Panc1 (cell line): ENCODE data around the gene UGT1A10.

Experiments
- CTCF ChIP-seq: fragments of 450-650 bp; IDR thresholded peaks from 2 replicates; pipeline ENCODE4 v1.5.1; 2017; ENCODE audit warnings: mild to moderate bottlenecking
- POLR2AphosphoS5 ChIP-seq: IDR thresholded peaks from 2 replicates; pipeline ENCODE4 v1.6.1; 2012; ENCODE audit warnings: mild to moderate bottlenecking, low read depth, low read length, moderate library complexity
- TCF7L2 ChIP-seq: IDR thresholded peaks from 2 replicates; pipeline ENCODE4 v1.6.1; 2011; ENCODE audit warnings: mild to moderate bottlenecking, low read depth, low read length, inconsistent platforms
- TF ChIP-seq, protein P1 (sequence below), 2 experiments: IDR thresholded peaks; 2 replicates each; pipeline ENCODE4 v1.6.1; 2011 to 2012; ENCODE audit warnings: low read depth in 2 of 2, control low read depth in 1 of 2, low read length in 1 of 2, mild to moderate bottlenecking in 1 of 2, moderate library complexity in 1 of 2; ENCODE audit not compliant: insufficient read depth in 1 of 2

GRCh38 chr2:233689501-233689900 lies 53.3 kb downstream of the UGT1A10 start:
- TF ChIP-seq CTCF (no peak), POLR2AphosphoS5 (no peak), TCF7L2 (no peak)
- TF ChIP-seq, protein P1, sequence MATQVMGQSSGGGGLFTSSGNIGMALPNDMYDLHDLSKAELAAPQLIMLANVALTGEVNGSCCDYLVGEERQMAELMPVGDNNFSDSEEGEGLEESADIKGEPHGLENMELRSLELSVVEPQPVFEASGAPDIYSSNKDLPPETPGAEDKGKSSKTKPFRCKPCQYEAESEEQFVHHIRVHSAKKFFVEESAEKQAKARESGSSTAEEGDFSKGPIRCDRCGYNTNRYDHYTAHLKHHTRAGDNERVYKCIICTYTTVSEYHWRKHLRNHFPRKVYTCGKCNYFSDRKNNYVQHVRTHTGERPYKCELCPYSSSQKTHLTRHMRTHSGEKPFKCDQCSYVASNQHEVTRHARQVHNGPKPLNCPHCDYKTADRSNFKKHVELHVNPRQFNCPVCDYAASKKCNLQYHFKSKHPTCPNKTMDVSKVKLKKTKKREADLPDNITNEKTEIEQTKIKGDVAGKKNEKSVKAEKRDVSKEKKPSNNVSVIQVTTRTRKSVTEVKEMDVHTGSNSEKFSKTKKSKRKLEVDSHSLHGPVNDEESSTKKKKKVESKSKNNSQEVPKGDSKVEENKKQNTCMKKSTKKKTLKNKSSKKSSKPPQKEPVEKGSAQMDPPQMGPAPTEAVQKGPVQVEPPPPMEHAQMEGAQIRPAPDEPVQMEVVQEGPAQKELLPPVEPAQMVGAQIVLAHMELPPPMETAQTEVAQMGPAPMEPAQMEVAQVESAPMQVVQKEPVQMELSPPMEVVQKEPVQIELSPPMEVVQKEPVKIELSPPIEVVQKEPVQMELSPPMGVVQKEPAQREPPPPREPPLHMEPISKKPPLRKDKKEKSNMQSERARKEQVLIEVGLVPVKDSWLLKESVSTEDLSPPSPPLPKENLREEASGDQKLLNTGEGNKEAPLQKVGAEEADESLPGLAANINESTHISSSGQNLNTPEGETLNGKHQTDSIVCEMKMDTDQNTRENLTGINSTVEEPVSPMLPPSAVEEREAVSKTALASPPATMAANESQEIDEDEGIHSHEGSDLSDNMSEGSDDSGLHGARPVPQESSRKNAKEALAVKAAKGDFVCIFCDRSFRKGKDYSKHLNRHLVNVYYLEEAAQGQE (IDR thresholded peaks at IDR 0.05; ENCODE audit: insufficient read depth in 1 of 2, low read depth in 2 of 2, low read length in 1 of 2) = no peak
